Inferior parietal cortex (tissue), 1 donor: ENCODE results near the gene MT1HL1.
A peak's percentile ranks its signal among the peaks of the same experiment; 100 is the strongest.

Experiments
- DNase-seq: peaks from one replicate; pipeline ENCODE4 v3.0.0-alpha.2; 2016; ENCODE audit errors: extremely low spot score

Gene MT1HL1

DNA sequence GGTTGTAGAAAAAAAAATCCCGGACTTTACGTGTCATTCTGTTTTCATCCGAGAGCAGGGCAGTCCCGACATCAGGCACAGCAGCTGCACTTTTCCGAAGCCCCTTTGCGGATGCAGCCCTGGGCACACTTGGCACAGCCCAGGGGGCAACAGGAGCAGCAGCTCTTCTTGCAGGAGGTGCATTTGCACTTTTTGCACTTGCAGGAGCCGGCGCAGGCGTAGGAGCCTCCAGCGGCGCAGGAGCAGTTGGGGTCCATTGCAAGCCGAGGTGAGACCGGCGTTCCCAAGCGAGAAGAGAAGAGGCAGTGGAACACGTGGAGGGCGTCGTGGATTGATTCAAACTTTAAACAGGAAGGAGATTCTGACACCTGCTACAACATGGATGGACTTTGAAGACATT, at the start of gene MT1HL1:
Gene MT1HL1, minus strand, starts transcription at position 326 of the 400 bp plus-strand sequence. Its CDS starts 69 bp downstream, at position 257.
- no peak for DNase-seq

DNA sequence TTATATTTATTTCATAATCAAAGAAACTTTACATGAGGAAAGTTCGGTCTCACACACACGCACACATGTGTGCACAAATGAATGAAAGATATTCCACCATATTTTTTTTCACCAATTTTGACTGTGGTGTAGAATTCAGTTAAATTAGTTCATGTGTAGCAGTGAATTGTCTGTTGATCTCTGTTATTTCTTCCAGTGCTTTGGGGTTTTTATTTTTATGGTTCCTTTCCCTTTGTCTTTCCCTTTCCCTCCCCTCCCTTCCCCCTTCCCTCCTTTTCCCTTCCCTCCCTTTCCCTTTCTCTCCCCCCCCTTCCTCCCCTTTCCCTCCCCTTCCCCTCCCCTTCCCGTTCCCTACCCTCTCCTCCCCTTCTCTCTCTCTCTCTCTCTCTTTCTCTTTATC, 46.7 kb upstream of the MT1HL1 start:
- no peak for DNase-seq

DNA sequence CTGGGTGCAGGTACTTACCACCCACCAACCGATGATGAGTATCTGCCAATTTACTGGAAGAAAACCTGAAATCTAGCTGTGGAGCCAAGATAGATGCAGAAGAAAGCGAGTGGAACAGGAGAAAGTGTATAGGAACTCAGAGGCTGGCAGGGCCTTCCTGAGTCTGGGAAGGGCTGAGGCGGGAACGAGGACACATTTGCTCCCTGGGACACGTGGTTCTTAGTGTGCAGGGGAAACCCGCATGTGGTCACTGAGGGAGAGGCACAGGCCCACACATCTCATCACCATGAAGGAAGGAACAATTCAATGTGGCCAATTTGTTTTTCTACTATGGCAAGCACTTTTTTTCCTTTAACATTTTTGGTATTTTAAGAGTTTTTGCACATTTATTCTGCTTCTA, 45.9 kb upstream of the MT1HL1 start:
- no peak for DNase-seq

DNA sequence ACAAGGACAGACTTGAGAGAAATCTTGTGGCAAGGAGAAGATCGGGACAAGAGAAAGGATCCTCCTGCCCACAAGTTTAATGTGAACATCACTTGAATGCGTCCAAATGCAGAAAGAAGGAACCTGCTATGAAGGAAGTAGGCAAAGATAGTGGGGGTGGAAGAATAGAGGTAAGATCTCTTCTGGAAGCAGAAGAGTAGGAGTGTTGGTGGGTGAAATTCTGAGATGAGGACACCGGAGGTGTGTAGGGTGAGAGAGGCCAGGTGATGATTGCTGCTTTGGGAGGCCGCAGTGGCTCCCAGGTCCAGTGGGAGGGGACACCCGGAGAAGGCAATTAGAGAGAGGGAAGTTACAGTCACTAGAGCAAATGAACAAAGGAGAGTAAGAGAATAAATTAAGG, 44.6 kb upstream of the MT1HL1 start:
- DNase-seq: no peak

DNA sequence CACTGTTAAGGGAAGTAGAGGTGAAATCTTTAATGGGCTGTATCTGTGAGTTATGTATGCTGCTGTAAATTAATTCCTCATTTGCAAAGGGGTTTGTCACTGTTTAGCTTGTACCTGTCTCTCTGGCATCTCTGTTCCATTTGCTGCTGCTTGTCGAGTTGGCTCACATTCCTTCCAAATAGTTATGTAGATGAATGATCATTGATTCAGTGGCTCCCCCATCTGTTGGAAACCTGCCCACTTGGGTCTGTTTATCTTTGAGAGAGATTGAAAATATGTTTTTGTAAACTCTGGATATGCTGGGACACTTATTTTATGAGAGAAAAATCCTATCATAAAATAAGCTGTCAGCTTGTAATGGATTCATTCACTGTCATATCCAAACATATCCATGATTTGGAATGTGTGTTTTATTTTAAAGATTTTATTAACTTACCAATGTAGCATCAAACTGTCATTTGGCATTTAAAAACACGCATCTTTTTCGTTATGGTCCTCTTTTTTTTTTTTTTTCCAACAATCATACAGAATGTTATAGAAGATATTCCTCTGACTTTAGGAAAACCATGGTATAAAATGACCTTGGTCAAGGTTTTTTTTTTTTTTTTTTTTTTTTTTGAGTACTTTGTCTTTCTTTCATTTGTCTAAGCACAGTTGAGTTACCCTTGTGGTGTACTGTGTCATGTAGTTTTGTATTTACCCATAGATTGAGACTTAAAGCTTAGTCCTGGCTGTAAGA, 41.2 kb upstream of the MT1HL1 start:
- DNase-seq: no peak

DNA sequence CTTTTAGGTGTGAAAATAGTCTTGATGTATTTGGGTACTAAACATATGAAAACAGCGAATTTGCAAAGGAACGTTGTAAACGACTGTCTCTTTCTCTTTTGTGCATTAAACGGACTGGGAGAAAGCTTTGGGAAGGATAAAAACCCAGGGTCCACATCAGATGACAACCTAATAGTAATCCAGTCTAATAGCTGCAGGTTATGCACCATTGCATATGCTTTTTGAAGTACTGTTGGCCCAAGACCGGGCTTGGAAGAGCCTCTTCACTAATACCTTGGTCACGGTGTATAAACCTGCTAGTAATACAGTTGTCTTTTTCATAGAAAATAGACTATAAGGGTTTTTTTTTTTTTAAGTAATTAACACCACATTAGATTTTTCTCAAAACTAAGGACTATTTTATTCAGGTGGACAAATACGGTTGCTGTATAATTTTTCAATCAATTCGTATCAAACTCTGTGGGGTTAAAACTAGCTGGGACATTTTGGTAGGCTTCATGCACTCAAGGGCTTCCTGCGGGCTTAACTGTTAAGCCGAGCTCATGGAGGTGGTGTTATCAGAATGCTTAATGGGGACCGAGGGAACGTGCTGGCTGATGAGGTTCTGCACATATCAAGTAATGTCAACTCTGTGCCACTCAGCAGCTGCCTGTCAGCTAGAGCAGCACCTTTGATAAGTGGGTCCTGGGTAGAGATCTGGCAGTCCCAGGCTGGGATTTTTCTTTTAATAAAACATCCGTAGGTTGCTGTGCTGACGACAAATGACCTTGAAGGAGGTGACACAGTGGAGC, 39.8 kb upstream of the MT1HL1 start:
- no peak for DNase-seq

DNA sequence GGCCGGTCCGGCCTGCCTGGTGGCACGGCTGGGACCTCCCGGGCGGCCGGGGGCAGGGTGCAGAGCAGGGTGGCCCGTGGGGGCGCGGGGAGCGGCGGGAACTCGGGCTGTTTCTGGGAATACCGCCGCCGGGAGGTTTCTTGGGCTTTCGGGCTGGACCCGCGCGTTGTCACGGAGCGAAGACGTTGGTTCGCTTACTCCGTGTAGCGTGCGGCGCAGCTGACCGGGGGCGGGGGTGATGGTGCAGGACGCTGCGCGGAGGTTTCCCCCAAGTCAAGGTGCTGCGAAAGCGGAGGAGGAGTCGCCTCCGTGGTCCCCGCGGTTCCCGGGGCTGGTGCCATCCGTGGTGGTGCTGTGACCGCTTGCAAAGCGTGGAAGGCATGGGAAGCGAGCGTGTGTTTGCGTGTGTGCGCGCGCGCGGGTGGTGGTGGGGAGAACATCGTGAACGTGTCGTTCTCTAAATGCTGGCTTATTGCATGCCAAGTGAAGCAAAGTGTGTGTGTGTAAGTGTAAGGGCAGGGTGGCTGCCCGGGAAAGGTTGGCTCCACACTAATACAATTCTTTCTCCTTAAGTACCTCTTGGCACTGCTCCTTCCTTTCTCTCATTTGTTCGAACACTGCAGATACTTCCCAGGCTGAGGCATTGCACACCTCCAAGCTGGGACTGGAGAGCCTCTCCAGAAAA, 38.8 kb upstream of the MT1HL1 start:
- peak; percentile 37 for DNase-seq

DNA sequence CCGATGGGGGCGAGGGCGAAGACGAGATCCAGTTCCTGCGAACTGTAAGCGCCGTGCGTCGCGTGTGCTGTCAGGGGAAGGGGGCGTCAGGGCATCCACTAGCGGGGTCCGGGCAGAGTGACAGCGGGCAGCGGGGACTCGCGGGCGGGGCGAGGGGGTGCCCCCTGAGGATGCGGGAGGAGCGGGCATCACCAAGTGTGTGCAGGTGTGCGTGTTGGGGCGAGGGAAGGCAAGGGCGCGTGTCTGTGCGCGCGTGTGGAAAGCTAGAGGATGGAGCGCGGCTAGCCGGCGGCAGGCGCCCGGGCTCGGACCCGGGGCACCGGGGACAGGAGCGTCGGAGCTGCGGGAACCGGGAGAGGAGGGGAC, 38.3 kb upstream of the MT1HL1 start:
- no peak for DNase-seq

DNA sequence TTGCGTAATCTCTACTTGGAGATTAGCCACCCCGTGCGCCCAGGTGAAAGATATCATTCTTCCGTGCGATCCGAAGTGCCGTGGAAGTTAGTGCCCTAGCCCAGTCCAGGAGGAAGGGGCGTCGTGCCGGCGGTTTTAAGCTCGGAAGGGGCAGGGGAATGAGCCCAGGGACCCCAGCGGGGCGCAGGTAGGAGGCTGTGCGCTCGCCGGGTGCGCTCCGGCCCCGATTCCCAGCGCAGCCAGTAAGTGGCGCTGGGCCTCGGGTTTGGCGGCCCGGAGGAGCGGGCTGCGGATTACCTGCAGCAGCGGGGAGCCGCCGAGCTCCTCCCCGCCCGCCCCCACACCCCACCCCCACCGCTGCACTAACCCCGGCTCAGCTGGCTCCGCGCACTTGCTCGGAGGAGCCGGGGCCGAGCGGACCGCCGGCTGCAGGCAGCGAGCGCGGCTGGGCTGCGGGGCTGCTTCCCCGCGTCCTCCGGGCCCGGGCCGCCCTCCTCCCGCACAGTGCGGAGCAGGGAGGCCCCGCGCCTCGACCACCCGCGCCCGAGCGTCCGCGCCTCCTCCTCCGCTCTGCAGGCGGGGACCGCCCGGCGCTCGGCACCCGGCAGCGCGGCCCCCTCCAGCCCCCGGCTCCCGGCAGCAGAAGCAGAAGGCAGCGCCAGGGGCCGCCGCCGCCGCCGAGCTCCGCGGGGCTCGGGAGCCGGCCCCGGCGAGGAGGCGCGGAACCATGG, 37.7 kb upstream of the MT1HL1 start, which contains the start of gene RYR2:
Gene RYR2, plus strand, starts transcription at position 390 of the 731 bp plus-strand sequence. Its CDS starts 338 bp downstream, at position 728.
- DNase-seq: no peak

DNA sequence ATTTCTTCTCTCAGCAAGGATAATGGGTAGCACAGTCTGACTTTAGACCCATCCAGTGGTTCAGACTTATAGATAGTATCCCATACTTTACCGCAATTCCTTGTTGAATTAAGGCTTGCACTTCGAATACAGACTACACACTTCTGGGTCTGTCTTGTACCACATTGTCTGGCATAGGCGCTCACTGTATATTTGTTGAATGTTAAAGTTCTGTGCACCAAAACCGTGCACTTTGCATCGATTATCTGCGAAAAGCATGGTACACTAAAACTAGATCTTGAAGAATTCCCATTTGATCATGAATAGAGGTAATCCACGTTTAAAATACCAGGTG, 37.2 kb upstream of the MT1HL1 start:
- DNase-seq: peak; percentile 30

DNA sequence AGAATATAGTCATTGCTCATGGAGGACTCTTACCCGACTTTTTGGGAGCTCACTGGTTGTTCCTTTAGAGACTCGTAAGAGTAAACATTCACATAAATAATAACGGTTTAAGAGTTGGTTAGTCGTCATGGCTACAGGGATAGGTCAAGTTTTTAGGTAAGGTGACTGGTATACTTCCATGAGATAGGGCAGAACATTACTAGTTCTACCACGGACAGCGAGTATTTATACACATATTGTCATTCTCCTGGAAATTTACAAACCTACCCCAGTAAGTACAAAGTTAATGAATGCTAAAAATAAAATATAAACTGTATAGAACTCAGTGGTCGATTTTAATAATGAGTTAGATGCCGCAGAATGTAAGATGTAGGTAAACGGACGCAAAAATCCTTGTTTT, 36.6 kb upstream of the MT1HL1 start:
- DNase-seq: no peak

DNA sequence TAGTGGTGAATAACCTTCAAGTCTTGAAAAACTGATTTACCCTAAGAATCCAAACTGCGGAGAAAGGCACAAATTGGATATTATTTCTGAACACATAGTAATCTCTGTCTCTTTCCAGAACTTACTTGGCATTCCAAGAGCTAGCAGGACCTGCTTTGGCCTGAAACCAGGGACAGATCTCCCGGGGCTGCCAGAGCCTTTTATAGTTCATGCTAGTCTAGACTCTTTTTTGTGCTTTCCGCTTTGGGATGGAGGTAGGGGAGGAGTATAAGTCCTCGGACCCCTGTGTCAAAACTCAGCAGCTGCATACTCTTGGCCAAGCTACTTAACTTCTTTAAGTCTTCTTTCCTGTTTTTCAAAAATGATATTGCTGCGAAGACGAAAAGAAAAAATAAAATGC, 34.0 kb upstream of the MT1HL1 start:
- DNase-seq: no peak

DNA sequence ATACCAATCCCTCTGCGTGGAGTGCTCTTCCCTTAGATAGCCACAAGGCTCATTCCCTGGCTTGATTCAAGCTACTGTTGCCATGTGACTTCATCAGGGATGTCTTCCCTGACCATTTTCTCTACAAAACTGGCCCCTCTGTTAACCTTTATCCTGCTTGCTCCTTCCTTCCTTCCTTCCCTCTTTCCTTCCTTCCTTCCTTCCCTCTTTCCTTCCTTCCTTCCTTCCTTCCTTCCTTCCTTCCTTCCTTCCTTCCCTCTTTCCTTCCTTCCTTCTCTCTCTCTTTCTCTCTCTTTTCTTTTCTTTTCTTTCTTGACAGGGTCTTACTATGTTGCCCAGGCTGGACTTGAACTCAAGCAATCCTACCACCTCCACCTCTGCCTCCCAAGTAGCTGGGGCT, 31.5 kb upstream of the MT1HL1 start:
- no peak for DNase-seq

DNA sequence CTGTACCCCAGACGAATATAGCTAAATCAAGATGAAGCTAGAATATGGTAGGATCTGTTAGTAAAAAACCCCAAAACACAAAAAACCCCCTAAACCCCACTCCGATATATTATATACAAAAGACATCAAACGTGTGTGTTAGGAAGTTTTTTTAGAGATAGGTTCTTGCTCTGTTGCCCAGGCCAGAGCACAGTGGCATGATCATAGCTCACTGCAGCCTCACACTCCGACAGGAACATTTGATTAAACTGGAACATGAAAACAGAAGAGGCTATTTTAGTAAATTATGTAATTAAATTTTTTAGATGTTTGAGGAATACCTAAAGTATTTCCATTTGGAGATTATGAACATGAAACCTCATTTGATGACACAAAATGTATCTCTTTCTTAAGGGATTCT, 29.6 kb upstream of the MT1HL1 start:
- DNase-seq: no peak

DNA sequence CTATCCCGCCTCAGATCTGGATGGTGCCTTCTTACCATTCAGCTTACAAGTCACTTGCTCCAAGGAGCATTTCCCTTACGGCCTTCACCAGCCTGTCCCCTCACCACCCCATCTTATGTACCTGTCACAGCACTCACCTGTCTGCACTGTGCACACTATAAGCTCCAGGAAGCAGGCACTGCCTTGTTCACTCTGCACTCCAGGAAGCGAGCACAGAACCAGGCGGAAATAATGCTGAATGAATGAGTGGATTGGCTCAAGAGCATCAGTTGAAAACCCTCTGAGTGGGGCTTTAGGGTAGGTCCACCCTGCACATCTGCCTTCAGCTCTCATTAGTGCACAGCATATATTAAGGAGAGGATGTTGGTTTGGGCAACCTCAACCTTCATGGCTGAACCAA, 28.8 kb upstream of the MT1HL1 start:
- no peak for DNase-seq

DNA sequence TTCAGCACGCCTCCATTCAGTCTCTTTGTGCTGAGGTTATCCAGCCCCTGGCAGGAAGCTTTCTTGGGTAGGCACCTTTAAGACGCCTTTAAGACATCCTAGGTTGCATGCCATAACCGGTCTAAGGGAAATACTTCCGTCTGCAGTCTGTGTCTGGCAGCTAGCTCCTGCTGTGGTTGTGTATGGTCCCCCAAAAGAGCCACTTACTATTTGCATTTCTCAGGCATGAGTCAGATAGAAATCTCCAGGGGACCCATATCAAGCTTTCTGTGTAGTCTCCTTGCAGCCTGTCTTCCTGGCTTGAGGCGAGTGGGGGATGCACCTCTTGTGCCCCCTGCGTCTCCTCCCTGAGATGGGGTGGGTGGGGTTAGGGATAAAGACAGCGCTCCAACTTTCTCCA, 27.8 kb upstream of the MT1HL1 start:
- no peak for DNase-seq

DNA sequence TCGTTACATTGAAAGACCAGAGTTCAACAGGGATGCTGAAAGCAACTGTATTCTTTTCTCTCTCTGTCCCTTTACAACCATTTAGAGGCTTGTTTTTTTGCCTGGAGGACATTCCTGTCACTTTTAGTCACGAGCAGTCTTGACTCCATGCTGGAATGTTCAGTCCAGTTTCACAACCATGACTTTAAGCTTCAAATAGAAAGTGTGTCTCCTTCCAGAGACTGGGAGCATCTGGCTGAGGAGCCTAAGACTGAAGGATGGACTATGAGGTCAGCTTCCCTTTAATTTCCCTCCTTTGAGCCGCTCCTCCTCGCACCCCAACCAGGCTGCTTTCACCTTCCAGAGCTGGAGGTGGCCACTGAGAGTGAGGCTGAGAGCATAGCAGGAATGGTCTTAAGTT, 27.2 kb upstream of the MT1HL1 start:
- no peak for DNase-seq

DNA sequence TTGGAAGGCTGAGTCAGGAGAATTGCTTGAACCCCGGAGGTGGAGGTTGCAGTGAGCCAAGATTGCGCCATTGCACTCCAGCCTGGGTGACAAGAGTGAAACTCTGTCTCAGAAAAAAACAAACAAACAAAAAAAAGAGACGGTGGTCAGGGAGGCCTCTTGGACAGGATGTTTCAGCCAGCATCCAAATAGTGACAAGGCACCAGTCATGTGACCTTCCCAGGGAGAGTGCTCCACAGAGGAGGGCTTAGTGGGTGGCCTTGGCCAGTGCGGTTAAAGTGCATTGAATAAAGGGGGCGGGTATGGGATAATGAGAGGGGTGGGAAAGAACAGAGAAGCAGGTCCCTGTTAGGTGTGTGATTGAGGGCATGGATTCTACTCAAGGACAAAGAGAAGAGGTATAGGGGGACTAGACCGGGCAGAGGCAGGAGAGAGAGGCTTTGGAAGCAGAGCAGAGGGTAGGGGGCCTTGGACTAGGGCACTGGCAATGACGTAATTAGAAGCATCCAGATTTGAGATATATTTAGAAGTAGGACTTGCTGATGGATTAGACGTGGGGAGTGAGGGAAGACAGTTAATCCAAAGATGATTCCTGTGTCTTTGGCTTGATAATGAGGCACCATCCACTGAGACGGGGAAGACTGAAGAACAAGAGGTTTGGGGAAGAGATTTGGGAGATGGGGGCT, 25.8 kb upstream of the MT1HL1 start:
- DNase-seq: no peak

DNA sequence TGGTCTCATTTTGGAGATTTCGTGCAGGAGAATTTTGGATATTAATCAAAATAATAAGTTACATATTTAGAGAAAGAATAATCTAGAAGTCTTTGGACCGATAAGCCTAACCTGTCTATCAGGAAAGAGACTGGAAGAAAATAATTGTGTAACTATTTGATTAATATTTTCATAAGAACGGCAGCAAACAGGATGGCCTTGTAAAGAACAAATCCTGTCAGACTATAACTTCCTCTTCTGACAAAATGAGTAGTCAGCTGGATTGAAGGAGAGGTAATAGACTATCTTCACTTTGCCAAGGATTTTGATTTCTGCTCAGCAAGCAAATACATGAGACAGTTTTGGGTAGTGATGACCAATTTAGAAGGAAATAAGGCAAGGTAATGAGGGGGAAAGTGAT, 25.0 kb upstream of the MT1HL1 start:
- DNase-seq: no peak

DNA sequence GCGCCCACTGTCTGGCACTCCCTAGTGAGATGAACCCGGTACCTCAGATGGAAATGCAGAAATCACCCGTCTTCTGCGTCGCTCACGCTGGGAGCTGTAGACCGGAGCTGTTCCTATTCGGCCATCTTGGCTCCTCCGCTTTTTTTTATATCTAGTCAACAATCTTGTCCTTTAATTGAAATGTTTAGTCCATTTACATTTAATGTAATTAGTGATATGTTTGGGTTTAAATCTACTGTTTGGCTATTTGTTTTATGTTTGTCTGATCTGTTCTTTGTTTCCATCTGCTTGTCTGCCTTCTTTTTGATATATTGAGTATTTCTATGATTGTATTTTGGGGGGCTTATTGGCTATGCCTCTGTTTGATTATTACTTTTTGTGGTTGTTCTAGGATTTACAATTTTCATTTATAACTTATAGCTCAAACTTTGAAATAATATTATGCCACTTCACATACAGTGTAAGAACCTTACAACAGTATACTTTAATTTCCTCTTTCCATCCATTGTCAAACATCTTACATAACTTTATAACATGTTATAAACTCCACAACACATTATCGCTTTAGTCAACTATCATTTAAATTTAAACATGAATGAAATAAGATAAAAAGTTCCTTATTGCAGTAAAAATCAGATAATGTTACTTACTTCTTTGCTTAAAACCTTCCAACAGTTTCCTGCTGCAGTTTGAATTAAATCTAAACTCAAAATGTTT, 21.3 kb upstream of the MT1HL1 start:
- DNase-seq: no peak

DNA sequence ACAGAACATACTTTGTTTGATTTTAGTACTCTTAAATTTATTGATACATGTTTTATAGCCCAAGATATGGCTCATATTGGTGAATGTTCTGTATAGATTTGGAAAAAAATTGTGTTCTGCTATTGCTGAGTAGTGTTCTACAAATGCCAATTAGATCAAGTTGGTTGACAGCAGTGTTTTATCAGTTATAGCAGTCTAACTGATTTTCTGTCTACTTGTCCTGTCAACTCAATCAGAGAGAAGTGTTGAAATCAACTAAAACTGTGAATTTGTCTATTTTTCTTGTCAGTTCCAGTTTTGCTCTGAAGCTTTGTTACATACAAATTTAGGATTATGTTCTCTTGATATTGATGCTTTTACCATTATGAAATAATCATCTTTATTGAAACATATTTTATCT, 14.7 kb upstream of the MT1HL1 start:
- no peak for DNase-seq
